Breast epithelium (tissue), 4 donors: ENCODE data around the gene DPM2. TPM values are rescaled to one million over a fixed set of nuclear protein-coding genes. Genes with fewer than 3 reads are reported as not detected.
A peak's percentile ranks its signal among the peaks of the same experiment; 100 is the strongest.

Source experiments
- DNase-seq, 2 donors: peaks; one replicate each; pipeline ENCODE4 v3.0.0-alpha.2; 2019; ENCODE audit warnings: low spot score in 2 of 2
- H3K27ac ChIP-seq, 2 donors: fragments of 200-600 bp; sonication (generic) in 1 of 2; one replicate each; pipeline ENCODE4 v1.5.1; 2016 to 2019; ENCODE audit warnings: mild to moderate bottlenecking in 1 of 2
- H3K27me3 ChIP-seq, 2 donors: fragments of 200-600 bp; sonication (generic) in 1 of 2; one replicate each; pipeline versions ENCODE4 v1.5.1 to v1.6.0; 2017 to 2019; ENCODE audit warnings: control low read depth in 1 of 2, mild to moderate bottlenecking in 1 of 2
- H3K36me3 ChIP-seq: fragments of 200-600 bp; one replicate; pipeline ENCODE4 v1.5.1; 2019
- H3K4me1 ChIP-seq, 2 donors: fragments of 200-600 bp; sonication (generic); one replicate each; pipeline ENCODE4 v1.5.1; 2016 to 2019; ENCODE audit warnings: control low read depth in 1 of 2
- H3K4me3 ChIP-seq, 3 donors: fragments of 200-600 bp; sonication (generic); 1 replicate in 2 of 3; 2 replicates in 1 of 3; pipeline ENCODE4 v1.5.1; 2016 to 2019; ENCODE audit warnings: mild to moderate bottlenecking in 3 of 3, moderate library complexity in 2 of 3
- H3K9me3 ChIP-seq, 2 donors: fragments of 200-600 bp; sonication (generic) in 1 of 2; one replicate each; pipeline ENCODE4 v1.5.1; 2016 to 2019; ENCODE audit warnings: control low read depth in 1 of 2
- POLR2A ChIP-seq: fragments of 450-650 bp; IDR thresholded peaks from one replicate; pipeline ENCODE4 v1.6.1; 2016; ENCODE audit warnings: antibody characterized with exemption, mild to moderate bottlenecking, moderate library complexity
- POLR2AphosphoS5 ChIP-seq, 3 donors: sonication (generic); formaldehyde crosslinking; IDR thresholded peaks; one replicate each; pipeline ENCODE4 v1.6.1; 2017; ENCODE audit warnings: antibody characterized with exemption in 3 of 3
- intact Hi-C: fragments of 100-400 bp; cut with DNase I; formaldehyde crosslinking; loops from one replicate; pipeline ENCODE4 v1.15.1; 2023; ENCODE audit warnings: low total_unique reads
- total RNA-seq, 3 donors: library from RNA; depleted of rRNA; stranded (reverse); fragments of >200 nt; gene quantifications; one replicate each; pipeline ENCODE4 v1.1.0, GENCODE V29; 2016
- TF ChIP-seq, protein P1 (sequence below), 3 donors: fragments of 450-650 bp; IDR thresholded peaks; one replicate each; pipeline ENCODE4 v1.5.1; 2016 to 2017; ENCODE audit warnings: antibody characterized with exemption in 3 of 3, mild to moderate bottlenecking in 3 of 3, moderate library complexity in 3 of 3

Gene DPM2
- total RNA-seq, 3 donors from 2014 or later: 10.6 to 17.4 (median 17.1) TPM

DNA sequence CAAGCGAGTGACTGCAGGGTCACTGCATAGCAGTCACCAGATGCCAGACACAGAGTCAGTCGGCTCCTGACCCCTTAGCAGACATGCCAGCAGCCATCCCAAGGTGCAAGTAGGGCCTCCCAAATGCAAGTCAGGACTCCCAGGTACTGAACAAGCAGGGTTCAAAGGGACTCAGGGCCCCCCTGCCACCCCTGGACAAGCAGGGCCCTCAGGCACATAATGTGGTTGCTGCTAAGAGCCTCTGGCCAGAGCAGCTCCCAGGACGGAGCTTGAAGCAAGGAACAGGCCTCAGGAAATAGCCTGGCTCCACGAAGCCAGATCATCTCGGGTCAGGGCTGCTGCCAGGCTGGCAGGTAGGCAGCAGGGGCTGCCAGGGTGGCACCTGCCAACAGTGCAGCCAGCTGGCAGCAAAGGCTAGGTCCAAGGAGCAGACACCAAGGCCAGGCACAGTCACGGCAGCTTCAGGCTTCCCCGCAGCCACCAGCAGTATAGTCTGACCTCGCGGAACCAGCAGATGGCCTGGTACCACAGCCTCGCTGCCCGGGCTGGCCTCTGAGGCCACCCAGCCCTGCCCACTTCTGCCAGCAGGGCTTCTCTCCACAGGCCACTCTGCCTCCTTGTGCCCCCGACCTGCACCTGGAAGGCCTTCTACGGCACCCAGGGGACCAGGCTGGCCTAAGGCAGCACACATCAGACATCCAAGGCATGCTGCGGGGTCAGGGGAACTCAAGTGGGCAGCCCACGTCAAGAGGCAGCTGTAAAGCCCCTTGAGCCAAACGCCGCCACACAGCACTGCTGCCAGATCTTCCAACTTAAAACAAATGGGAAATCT, 35.7 kb upstream of the DPM2 start:
- no peaks in the 10 kb centered on the region for H3K27me3 ChIP-seq
- H3K27ac ChIP-seq: peak overlapping the region; percentile 98 to 99
- TF ChIP-seq POLR2AphosphoS5 (IDR thresholded peaks at IDR 0.05): no peak
- TF ChIP-seq, protein P1, sequence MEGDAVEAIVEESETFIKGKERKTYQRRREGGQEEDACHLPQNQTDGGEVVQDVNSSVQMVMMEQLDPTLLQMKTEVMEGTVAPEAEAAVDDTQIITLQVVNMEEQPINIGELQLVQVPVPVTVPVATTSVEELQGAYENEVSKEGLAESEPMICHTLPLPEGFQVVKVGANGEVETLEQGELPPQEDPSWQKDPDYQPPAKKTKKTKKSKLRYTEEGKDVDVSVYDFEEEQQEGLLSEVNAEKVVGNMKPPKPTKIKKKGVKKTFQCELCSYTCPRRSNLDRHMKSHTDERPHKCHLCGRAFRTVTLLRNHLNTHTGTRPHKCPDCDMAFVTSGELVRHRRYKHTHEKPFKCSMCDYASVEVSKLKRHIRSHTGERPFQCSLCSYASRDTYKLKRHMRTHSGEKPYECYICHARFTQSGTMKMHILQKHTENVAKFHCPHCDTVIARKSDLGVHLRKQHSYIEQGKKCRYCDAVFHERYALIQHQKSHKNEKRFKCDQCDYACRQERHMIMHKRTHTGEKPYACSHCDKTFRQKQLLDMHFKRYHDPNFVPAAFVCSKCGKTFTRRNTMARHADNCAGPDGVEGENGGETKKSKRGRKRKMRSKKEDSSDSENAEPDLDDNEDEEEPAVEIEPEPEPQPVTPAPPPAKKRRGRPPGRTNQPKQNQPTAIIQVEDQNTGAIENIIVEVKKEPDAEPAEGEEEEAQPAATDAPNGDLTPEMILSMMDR (IDR thresholded peaks at IDR 0.05): peak in 1 of 3 donors; percentile 23
- peaks cover 38 to 83% of the 10 kb centered on the region in 2 donors for H3K4me1 ChIP-seq
- H3K36me3 ChIP-seq: no peaks in the 10 kb centered on the region
- peak overlapping the region in 2 of 3 donors; percentile 8 to 50 for H3K4me3 ChIP-seq
- peak in 1 of 2 donors; percentile 74 for DNase-seq
- intact Hi-C loops: loop anchor here (10.0 kb wide), 1 partner anchor 111 kb away; no protein-coding TSS in a partner anchor
- no peaks in the 10 kb centered on the region for H3K9me3 ChIP-seq

DNA sequence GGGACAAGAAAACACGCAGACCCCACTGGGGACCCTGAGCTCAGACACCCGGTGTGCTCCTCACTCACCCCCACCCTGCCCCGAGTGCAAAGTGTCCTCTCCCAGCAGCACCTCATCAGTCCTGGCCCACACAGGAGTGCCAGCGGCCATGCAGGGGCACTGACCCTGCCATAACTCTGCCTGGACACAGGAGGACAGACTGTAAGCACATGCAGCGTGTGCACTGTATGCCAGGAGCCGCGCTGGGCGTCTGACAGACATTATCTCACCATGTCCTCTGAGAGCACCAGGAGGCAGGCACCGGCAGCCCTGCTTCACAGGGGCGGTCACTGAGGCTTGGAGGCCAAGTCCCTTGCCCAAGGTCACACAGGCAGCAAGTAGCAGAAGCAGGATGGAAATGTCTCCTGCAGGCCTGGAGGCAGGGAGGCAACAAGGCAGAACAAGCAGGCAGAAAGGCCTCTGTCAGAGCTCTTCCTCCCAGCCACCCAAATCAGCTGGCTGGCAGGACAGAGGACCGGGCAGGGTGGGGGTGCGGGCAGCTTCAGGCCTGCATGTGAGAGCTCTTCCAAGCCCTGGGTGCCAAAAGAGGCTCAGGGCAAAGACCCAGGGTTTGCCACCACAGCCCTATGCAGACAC, 34.7 kb upstream of the DPM2 start:
- Histone ChIP-seq H3K27me3 (no peaks in the 10 kb centered on the region), H3K36me3 (no peaks in the 10 kb centered on the region), H3K9me3 (no peaks in the 10 kb centered on the region), H3K4me1 (peaks cover 40 to 80% of the 10 kb centered on the region in 2 donors), H3K27ac (peak overlapping the region; percentile 98 to 99), H3K4me3 (peak overlapping the region in 1 of 3 donors; percentile 50)
- no peak for DNase-seq
- intact Hi-C loops: loop anchor here (10.0 kb wide), 1 partner anchor 112 kb away; no protein-coding TSS in a partner anchor
- TF ChIP-seq POLR2A (no peak), POLR2AphosphoS5 (IDR thresholded peaks at IDR 0.05) (no peak)
- TF ChIP-seq, protein P1 (IDR thresholded peaks at IDR 0.05): no peak

- TF ChIP-seq POLR2AphosphoS5 (IDR thresholded peaks at IDR 0.05) (no peak), POLR2A (no peak)
- TF ChIP-seq, protein P1 (IDR thresholded peaks at IDR 0.05): no peak
- H3K27ac ChIP-seq: peak overlapping the region; percentile 98 to 99
- DNase-seq: no peak
- peak overlapping the region in 1 of 3 donors; percentile 50 for H3K4me3 ChIP-seq
- H3K27me3 ChIP-seq: no peaks in the 10 kb centered on the region
- no peaks in the 10 kb centered on the region for H3K36me3 ChIP-seq
- no peaks in the 10 kb centered on the region for H3K9me3 ChIP-seq
- peaks cover 45 to 76% of the 10 kb centered on the region in 2 donors for H3K4me1 ChIP-seq
- intact Hi-C loops: loop anchor here (10.0 kb wide), 1 partner anchor 113 kb away; no protein-coding TSS in a partner anchor
Measured at GRCh38 chr9:127971357-127972235, 33.9 kb upstream of the DPM2 start.

DNA sequence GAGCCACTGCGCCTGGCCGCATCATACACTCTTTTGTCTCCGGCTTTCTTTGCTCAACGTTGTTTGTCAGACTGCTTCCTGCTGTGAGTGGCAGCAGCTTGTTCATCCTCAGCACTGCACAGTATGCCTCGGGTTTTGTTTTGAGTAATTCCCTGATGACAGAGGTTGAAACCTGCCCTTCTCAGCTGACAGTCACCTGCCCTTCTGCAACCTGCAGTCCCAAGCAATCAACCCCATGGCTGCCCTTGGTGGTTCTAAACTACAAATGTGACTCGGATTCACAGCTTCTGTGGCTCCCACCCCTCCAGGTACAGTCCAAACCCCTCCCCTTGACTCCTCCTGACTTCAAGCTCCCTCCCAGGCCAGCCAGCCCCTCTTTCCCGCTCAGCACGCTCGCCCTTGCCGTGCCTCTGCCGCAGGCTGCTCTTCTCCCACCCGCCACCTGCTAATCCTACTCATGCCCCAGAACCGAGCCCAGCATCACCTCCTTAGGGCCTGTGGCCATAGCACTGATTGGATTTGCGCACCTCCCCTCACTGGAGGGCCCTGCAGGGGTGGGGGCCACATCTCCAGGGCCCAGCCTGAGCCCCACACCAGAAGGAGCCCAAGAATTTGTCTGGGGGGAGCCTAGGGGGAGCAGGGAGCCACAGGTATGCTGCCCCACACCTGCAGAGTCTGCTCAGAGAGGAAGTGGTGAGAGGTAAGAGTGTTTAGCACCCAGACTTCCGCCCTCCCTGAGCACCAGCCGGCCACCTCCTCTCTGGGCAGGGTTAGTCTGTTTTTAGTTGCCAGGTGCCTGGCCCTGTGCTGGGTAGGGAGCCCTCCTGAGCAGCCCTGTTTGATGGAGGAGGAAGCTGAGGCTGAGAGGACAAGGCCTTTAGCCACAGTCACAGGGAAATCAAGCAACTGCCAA, 33.0 kb upstream of the DPM2 start:
- Histone ChIP-seq H3K4me1 (peaks cover 51 to 70% of the 10 kb centered on the region in 2 donors), H3K27me3 (no peaks in the 10 kb centered on the region), H3K4me3 (peak overlapping the region in 1 of 3 donors; percentile 50), H3K36me3 (no peaks in the 10 kb centered on the region), H3K27ac (peak overlapping the region; percentile 98 to 99), H3K9me3 (no peaks in the 10 kb centered on the region)
- intact Hi-C loops: loop anchor here (10.0 kb wide), 1 partner anchor 114 kb away; no protein-coding TSS in a partner anchor
- TF ChIP-seq, protein P1 (IDR thresholded peaks at IDR 0.05): no peak
- TF ChIP-seq POLR2AphosphoS5 (IDR thresholded peaks at IDR 0.05) (no peak), POLR2A (no peak)
- no peak for DNase-seq
